ENCODE data around the gene HS3ST5.

Gene HS3ST5

GRCh38 chr6:114159727-114160126 lies 183.1 kb downstream of the HS3ST5 start:
- Histone ChIP-seq H3K4me1 (ENCODE audit: control insufficient read depth in 1 of 2, insufficient read depth in 1 of 2, low read depth in 1 of 2, low read length in 1 of 2) (peaks cover 0 to 2% of the 10 kb centered on the region in 2 experiments), H3K27ac (no peak overlapping the region), H3K27me3 (no peaks in the 10 kb centered on the region), H3K36me3 (no peaks in the 10 kb centered on the region), H3K4me3 (ENCODE audit: low read depth in 1 of 2, low read length in 1 of 2) (no peak overlapping the region), H3K9me3 (no peaks in the 10 kb centered on the region)
- no peak for TF ChIP-seq CTCF (IDR thresholded peaks at IDR 0.05)

- no peaks in the 10 kb centered on the region for H3K27me3 ChIP-seq
Observed at GRCh38 chr6:114158838-114159694, 183.8 kb downstream of the HS3ST5 start.

GRCh38 chr6:114158411-114158810 lies 184.4 kb downstream of the HS3ST5 start:
- Histone ChIP-seq H3K36me3 (no peaks in the 10 kb centered on the region), H3K27me3 (no peaks in the 10 kb centered on the region), H3K27ac (no peak overlapping the region), H3K9me3 (no peaks in the 10 kb centered on the region), H3K4me1 (ENCODE audit: control insufficient read depth in 1 of 2, insufficient read depth in 1 of 2, low read depth in 1 of 2, low read length in 1 of 2) (peaks cover 0 to 3% of the 10 kb centered on the region in 2 experiments), H3K4me3 (ENCODE audit: low read depth in 1 of 2, low read length in 1 of 2) (no peak overlapping the region)
- no peak for TF ChIP-seq CTCF (IDR thresholded peaks at IDR 0.05)

More at GRCh38 chr6:114158838-114159694, 183.8 kb downstream of the HS3ST5 start:
- no peak overlapping the region for H3K4me3 ChIP-seq (ENCODE audit: low read depth in 1 of 2, low read length in 1 of 2)
- H3K36me3 ChIP-seq, result no peaks in the 10 kb centered on the region
- H3K9me3 ChIP-seq, result no peaks in the 10 kb centered on the region
- H3K27ac ChIP-seq, result no peak overlapping the region
- H3K4me1 ChIP-seq (ENCODE audit: control insufficient read depth in 1 of 2, insufficient read depth in 1 of 2, low read depth in 1 of 2, low read length in 1 of 2), result peaks cover 0 to 3% of the 10 kb centered on the region in 2 experiments
- TF ChIP-seq CTCF (IDR thresholded peaks at IDR 0.05), result no peak

- Histone ChIP-seq H3K4me1 (ENCODE audit: control insufficient read depth in 1 of 2, insufficient read depth in 1 of 2, low read depth in 1 of 2, low read length in 1 of 2) (peaks cover 0 to 3% of the 10 kb centered on the region in 2 experiments), H3K27me3 (no peaks in the 10 kb centered on the region), H3K9me3 (no peaks in the 10 kb centered on the region), H3K36me3 (no peaks in the 10 kb centered on the region), H3K27ac (no peak overlapping the region), H3K4me3 (ENCODE audit: low read depth in 1 of 2, low read length in 1 of 2) (no peak overlapping the region)
- TF ChIP-seq CTCF (IDR thresholded peaks at IDR 0.05), result no peak
Observed at GRCh38 chr6:114157848-114158247, 185.0 kb downstream of the HS3ST5 start.

GRCh38 chr6:114155763-114156162 lies 187.1 kb downstream of the HS3ST5 start:
- H3K27me3 ChIP-seq, result no peaks in the 10 kb centered on the region
- H3K9me3 ChIP-seq, result no peaks in the 10 kb centered on the region
- no peaks in the 10 kb centered on the region for H3K36me3 ChIP-seq
- peaks cover 0 to 3% of the 10 kb centered on the region in 2 experiments for H3K4me1 ChIP-seq (ENCODE audit: control insufficient read depth in 1 of 2, insufficient read depth in 1 of 2, low read depth in 1 of 2, low read length in 1 of 2)
- no peak overlapping the region for H3K4me3 ChIP-seq (ENCODE audit: low read depth in 1 of 2, low read length in 1 of 2)
- no peak overlapping the region for H3K27ac ChIP-seq
- no peak for TF ChIP-seq CTCF (IDR thresholded peaks at IDR 0.05)
